NB4 (cell line): Measurements from ENCODE around the gene SMYD5.
A peak's percentile ranks its signal among the peaks of the same experiment; 100 is the strongest.
"Not testable (repeated sequence)": the region's sequence is repeated elsewhere in the genome, so short reads cannot be mapped to it uniquely, and the experiment has no call there.

Source experiments
- DNase-seq: peaks from one replicate; pipeline ENCODE4 v3.0.0; 2010; ENCODE audit warnings: low read depth
- H3K4me3 ChIP-seq: one replicate; pipeline ENCODE4 v1.5.1; 2011; ENCODE audit warnings: mild to moderate bottlenecking, low read depth, low read length, moderate library complexity
- MYC ChIP-seq: IDR thresholded peaks from 2 replicates; pipeline ENCODE4 v1.6.1; 2011; ENCODE audit warnings: low read depth, low read length
- POLR2A ChIP-seq: IDR thresholded peaks from 2 replicates; pipeline ENCODE4 v1.6.1; 2011; ENCODE audit warnings: mild to moderate bottlenecking; ENCODE audit not compliant: insufficient read length; ENCODE audit errors: extremely low read depth
- TF ChIP-seq, protein P1 (sequence below): IDR thresholded peaks from 2 replicates; pipeline ENCODE4 v1.6.1; 2011; ENCODE audit warnings: low read depth, low read length
- TF ChIP-seq, protein P2 (sequence below): IDR thresholded peaks from one replicate; pipeline ENCODE4 v1.5.1; 2012; ENCODE audit warnings: low read depth, low read length

Gene SMYD5

DNA sequence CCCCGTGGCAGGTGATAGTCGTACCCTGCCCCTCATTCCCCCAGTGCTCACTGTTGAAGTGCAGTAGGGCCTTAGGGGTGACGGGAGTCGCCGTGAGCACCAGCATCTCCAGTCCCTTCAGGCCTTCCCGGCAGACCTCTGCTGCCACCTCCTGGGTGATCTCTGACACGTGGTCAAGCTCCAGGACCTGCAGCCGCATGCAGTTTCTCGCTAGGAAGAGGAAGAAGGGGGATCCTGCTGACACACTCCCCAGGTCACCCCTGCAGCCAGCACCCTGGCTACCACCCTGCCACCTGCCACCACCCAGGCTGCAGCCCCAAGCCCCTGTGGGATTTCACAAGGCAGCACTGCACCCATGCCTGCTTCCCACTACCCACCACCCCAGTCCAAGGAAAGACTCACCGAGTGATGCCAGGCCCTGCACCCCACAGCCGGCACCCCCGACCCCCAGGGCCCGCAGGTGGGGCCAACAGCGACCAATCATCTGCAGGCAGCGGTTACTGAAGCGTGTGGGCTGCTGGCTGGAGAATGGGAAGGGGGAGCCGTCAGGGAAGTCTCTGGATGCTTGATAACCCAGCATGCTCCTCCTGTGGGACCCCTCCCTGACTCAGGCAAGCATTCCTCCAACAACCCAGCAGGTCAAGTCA lies 46.4 kb downstream of the SMYD5 start:
- no peak overlapping the region for H3K4me3 ChIP-seq
- TF ChIP-seq POLR2A (no peak), MYC (peak; percentile 85)
- TF ChIP-seq, protein P1, sequence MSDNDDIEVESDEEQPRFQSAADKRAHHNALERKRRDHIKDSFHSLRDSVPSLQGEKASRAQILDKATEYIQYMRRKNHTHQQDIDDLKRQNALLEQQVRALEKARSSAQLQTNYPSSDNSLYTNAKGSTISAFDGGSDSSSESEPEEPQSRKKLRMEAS = peak; percentile 94
- TF ChIP-seq, protein P2, sequence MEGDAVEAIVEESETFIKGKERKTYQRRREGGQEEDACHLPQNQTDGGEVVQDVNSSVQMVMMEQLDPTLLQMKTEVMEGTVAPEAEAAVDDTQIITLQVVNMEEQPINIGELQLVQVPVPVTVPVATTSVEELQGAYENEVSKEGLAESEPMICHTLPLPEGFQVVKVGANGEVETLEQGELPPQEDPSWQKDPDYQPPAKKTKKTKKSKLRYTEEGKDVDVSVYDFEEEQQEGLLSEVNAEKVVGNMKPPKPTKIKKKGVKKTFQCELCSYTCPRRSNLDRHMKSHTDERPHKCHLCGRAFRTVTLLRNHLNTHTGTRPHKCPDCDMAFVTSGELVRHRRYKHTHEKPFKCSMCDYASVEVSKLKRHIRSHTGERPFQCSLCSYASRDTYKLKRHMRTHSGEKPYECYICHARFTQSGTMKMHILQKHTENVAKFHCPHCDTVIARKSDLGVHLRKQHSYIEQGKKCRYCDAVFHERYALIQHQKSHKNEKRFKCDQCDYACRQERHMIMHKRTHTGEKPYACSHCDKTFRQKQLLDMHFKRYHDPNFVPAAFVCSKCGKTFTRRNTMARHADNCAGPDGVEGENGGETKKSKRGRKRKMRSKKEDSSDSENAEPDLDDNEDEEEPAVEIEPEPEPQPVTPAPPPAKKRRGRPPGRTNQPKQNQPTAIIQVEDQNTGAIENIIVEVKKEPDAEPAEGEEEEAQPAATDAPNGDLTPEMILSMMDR = peak; percentile 32
- peak; percentile 75 for DNase-seq

GRCh38 chr2:73262108-73262651 lies 48.1 kb downstream of the SMYD5 start:
- no peak for TF ChIP-seq MYC
- TF ChIP-seq POLR2A = no peak
- TF ChIP-seq, protein P2 = no peak
- TF ChIP-seq, protein P1 = no peak
- H3K4me3 ChIP-seq = no peak overlapping the region
- no peak for DNase-seq

DNA sequence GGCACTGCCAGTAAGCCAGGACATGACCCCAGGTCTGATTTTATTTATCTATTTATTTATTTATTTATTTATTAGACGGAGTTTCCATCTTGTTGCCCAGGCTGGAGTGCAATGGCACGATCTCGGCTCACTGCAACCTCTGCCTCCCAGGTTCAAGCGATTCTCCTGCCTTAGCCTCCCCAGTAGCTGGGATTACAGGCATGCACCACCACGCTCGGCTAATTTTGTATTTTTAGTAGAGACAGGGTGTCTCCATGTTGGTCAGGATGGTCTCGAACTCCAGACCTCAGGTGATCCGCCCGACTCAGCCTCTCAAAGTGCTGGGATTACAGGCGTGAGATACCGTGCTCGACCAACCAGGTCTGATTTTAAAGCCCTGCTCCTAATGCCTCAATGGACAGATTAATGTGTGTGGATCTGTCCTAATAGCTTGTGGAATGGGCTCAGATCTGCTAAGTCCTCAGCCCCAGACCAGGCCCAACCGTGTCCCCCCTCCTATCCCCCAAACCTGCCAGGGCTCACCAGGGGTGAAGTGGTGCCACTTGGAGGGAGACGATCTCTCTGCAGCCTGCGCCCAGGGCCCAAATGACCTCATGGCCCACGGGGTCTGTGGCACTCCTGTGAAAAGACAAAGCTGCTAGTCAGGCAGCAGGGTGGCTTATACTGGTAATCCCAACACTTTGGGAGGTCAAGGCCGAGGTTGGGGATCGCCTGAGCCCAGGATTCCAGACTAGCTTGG lies 48.8 kb downstream of the SMYD5 start:
- not testable (repeated sequence) for H3K4me3 ChIP-seq, DNase-seq

DNA sequence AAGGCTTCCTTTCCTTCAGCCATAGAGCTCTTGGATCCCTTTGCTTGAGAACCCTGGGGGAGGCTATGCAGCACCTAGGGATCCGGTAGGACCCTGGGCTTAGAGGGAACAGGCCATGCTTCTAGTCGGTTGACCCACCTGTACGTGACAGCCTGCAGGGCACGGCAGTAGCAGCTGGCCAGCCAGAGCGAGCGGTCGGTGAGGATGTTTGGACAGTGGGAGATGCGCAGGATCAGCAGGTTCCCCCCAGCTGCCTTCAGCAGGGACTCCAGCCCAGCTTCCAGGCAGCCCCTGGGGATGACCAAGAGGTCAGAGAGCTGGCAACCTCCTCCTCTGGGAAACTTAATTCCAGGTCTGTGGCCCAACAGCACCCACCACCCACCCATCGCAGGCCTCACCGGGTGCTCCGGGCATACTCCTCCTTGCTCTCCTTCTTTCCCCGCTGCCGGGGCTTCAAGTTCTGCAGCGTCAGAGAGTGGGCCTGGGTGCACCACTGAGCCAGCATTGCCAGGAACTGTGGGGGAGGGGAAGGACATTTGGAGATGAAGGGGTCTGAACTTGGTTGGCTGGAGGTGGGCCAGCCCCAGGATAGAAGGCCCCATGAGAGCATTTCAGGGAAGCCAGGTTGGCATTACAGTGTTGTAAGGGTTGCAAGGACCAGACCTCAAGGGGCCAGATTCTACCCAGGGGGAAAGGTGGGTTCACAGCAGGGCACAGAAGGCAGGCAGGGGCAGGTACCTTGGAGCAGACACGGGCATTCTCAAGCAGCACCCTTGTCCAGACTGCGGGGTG lies 49.7 kb downstream of the SMYD5 start:
- no peak overlapping the region for H3K4me3 ChIP-seq
- no peak for DNase-seq
- TF ChIP-seq, protein P1 = no peak
- no peak for TF ChIP-seq POLR2A
- TF ChIP-seq, protein P2 = no peak
- no peak for TF ChIP-seq MYC

- H3K4me3 ChIP-seq = no peak overlapping the region
- TF ChIP-seq POLR2A (no peak), MYC (no peak)
- TF ChIP-seq, protein P1 = no peak
- TF ChIP-seq, protein P2 = no peak
- no peak for DNase-seq
Observed at GRCh38 chr2:73264332-73264606, 50.2 kb downstream of the SMYD5 start.

DNA sequence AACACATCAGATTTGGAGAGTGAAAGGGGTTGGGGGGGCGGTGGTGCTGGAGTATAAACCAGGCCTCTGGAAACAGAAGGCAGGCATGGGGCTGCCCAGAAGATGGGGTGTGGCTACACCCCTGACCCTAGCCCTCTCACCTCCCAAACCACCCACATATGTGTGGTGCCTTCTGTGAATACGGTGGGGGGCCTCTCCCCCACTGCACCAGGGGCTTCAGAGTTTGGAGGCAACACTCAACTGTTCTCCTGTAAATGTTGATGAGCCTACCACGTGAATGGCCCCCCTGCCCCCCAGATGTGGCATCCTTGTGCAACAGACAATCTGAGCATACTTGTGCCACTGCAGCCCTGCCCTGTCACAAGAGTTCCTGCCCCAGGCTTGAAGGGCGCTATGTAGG lies 50.7 kb downstream of the SMYD5 start:
- H3K4me3 ChIP-seq = no peak overlapping the region
- no peak for TF ChIP-seq MYC
- TF ChIP-seq, protein P2 = no peak
- TF ChIP-seq, protein P1 = no peak
- no peak for TF ChIP-seq POLR2A
- no peak for DNase-seq
